GM21723 (cell line): ENCODE results near the gene LTBP2.
A peak's percentile ranks its signal among the peaks of the same experiment; 100 is the strongest.

ENCODE experiments used
- ATAC-seq: cut with Tn5 transposase; IDR thresholded peaks from one replicate; pipeline ENCODE4 v1.9.1; 2021; ENCODE audit warnings: mild to moderate bottlenecking, moderate library complexity; ENCODE audit not compliant: unreplicated experiment

Gene LTBP2

DNA sequence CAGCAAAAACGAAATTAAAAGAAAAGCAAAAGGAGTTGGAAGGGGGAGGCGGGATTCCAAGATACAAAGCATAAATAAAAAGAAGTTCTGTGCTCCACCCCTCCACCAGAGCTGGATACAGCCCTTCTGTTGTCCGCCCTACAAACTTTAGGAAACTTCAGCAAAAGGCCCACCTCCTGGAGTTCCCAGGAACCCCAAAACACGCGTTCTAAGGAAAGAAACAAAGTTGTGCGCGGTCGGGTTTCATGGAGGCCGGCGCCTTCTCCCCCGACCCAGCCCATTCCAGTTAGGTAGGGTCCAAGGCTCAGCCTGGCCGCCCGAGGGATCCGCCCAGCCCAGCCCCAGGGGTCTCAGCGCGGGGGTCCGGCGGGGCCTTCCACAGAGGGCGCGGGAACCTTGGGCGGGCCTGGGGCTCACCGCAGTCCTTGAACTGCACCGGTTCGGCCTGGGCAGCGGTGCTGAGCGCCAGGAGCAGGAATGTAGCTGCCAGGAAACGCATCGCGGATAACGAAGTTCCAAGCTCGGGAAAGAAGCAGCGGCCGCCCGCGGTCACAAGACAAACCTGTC is 119.2 kb downstream of the LTBP2 start, which contains the start of gene NPC2:
Gene NPC2 (minus strand): TSS at position 530 of the 567 bp plus-strand sequence. CDS start 31 bp downstream, at position 499.
- peak; percentile 16 for ATAC-seq

DNA sequence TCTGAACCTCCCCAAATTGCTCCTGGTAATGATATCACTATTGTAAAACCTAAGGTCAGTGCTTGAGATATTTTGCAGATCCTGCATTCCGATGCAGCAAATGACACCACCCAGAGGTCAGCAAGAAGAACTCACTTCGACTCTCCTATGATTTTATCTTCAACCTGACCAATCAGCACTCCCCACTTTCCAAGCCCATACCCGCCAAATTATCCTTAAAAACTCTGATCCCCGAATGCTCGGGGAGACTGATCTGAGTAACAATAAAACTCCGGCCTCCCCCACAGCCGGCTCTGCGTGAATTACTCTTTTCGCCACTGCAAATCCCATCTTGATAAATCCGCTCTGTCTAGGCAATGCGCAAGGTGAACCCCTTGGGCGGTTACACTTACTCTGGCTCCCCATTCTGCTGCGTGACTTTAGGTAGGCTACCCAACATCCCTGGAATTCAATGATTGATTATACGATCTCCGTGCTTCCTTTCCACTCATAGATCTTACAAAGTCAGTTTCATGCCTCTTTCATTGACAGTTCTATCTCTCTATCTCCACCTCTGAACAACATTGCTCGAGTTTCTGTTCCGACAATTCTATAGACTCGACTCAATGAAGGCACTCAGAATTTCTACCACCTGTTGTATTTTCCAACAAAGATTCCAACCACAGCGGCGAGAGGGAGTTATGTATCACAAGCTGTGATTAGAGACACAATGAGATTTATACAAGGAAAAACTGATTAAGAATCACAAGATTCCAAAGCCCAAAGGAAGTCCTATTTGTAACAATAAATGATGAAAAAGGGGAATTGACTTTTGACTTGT is 119.9 kb downstream of the LTBP2 start:
- no peak for ATAC-seq

- no peak for ATAC-seq
Observed at GRCh38 chr14:74490486-74490885, 121.6 kb downstream of the LTBP2 start.

- no peak for ATAC-seq
Observed at GRCh38 chr14:74488786-74489397, 123.1 kb downstream of the LTBP2 start.

GRCh38 chr14:74486164-74486563 is 125.9 kb downstream of the LTBP2 start:
- no peak for ATAC-seq

DNA sequence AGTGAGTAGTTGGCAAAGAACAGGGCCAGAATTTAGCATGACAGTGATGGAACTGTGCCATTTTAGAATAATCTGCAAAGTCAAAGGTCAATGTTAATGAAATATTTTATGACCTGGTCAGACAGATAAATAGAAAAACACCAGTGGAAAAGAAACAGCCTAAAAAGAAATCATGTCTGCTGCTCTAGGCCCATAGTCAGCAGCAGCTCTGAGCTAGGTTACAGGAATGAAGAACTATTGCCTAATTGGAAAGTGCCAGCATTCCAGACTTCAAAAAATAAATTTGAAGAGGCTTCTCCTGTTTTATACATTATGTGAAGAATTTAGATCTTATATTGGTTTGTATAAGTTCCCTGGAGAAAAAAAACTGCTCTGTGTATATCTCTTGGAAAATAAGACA is 128.7 kb downstream of the LTBP2 start:
- ATAC-seq = no peak

DNA sequence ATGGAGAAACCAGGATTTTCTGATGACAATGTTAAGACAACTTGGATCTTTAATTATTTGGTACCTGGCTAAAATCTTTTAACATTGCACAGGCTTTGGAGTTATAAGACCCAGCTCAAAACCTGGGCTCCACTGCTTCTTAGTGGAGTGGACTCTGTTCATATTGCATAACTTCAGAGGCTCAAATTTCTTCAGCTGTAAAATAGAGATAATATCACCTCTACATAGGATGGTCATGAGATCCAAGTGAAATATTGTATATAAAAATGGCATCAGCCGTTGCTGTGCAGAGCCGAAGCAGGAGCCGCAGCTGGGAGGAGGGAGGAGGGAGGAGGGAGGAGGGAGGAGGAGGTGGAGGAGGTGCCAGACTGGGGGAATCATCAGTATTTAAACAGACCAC is 129.5 kb downstream of the LTBP2 start:
- ATAC-seq = no peak

- no peak for ATAC-seq
Observed at GRCh38 chr14:74480046-74480445, 132.0 kb downstream of the LTBP2 start.

DNA sequence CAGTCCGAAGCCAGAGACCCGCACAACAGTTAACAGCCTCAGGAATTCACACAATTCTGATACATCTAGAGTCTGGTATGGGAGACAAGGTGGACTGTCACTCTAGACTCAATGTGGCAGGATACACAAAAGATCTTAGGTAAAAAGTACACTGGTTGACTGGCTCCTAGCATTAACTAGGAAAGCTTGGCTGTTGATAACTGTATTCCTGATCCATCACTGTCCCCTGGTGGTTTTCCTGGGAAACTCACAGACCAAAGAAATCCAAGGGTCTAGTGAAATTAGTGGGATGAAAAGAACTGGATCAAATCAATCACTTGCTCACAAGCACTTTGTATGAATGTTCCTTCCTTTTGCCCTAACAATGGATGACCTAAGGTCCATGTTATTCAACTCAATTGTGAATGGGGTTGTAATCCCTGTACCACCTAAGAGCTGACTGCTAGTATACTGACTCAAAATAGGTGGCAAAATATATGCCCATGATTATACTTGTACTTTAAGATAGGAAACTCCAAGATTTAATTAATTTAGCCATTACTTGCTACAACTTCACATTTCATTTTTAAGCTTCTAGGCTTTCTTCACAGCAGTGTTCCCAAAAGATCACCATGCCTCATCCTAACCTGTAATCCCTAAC is 132.9 kb downstream of the LTBP2 start:
- no peak for ATAC-seq

DNA sequence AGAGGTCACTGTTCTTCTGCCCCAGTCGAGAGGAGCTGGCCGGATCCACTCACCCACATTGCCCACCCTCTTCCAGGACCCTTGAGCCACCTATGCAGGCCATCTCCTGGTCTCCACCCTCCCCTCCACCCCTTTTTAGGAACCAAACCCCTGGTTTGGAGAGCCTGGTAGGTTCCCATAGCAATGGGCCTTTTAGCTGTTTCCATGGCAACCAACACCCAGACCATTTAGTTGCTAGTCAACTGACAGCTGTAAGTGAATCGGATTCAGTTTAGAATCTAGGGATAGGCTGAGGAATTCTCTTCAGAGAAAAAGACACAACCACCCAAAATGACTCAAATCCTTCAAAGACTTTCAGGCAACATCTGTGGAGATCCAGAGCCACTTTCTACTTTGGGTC is 135.4 kb downstream of the LTBP2 start:
- no peak for ATAC-seq

- no peak for ATAC-seq
Observed at GRCh38 chr14:74476107-74476506, 135.9 kb downstream of the LTBP2 start.

GRCh38 chr14:74475678-74476077 is 136.4 kb downstream of the LTBP2 start:
- no peak for ATAC-seq

DNA sequence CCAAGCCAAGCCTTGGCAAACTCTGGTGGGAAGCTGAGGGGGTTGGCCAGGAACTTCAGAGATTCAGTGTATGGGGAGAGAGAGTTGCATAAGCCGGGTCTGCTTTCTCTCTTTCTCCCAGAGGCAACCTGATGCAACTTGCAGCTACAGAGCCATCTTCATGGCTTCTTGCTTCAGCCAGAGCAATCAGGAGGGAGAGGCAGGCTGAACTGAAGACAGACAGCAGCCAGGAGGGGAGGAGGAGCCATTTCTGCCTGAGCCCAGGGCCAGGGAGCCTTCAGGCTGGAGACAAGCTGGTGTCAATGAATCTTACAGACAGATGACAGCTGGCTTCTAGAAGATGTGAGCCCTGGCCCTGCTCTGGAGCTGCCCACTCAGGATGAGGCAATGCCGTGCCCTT is 137.7 kb downstream of the LTBP2 start:
- ATAC-seq = no peak

DNA sequence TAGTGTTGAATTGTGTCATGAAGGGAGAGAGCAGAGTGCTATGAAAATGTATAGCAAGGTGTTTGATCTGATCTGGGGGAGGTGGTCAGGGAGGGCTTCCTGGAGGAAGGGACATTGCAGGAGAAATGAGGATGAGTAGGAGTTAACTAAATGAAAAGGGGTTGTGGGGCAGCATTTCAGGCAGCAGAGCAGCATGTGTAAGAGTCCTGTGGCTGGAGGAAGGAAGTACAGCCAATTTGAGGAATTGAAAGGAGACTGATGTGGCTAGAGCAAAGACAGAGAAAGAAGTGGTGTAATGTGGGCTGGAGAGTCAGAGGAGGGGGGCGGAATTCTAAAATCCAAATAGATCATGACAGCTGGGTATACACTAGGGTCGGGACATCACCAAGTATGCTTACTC is 139.4 kb downstream of the LTBP2 start:
- no peak for ATAC-seq

DNA sequence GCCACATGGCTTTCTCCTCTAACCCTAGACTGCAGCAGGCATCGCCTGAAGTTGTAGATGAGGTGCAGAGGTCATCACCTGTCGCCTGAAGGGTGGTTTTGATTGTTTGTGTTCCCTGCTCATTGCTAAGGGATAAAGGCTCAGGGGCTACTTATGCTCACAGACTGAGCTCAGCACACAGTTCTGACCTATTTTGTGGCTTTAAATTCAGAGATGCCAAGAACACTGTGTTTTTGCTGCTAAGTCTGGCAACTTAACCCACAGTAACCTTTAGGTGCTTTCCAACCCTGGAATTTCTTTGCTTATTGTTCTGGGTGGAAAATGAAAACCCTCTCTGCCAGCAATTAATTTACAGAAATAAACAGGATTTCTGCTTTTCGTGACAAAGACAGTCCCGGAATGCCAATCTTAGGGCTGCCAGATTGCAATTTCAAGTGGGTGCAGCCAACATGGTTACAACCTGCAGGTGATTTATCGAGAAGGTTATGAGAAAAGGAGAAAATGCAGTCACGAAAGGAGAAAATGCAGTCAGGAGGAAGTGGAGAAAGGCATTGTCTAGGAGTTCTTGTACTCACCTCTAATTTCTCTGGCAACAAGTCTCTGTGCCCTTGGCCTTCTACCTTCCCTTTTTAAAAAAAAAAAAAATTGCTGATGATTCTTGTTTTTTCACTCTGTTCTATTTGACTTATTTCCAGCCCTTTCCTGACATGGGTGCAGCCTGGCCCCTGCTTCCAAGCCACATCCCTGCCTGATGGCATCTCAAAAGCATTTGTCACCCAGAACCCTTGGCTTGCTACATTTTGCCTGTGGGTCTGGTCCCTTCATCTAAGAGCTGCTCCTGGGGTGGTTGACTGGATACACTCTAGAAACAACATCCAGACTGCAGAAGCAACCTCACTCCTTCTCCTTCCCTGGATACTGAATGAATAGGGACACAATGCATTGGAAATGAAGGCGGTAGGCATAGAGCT is 142.2 kb downstream of the LTBP2 start:
- no peak for ATAC-seq

DNA sequence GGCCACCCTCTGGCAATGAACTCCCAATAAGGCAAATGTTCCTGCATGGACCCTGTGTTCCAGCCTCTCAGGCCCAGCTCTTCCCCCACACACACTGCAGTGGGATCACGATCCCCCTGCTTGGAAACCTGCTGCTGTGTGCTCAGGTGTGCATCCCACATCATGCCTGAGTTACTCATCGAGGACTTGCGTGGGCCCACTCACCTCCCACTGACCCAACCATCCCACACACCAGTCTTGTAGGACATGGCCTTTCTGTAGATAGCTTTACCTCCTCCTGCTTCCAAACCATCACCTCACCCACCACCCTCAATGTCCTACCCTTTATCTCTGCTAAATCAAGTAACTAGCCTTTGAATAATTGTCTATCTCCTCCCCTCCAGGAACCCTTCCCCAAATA is 143.5 kb downstream of the LTBP2 start:
- no peak for ATAC-seq

- ATAC-seq = no peak
Observed at GRCh38 chr14:74465335-74465734, 146.7 kb downstream of the LTBP2 start.

DNA sequence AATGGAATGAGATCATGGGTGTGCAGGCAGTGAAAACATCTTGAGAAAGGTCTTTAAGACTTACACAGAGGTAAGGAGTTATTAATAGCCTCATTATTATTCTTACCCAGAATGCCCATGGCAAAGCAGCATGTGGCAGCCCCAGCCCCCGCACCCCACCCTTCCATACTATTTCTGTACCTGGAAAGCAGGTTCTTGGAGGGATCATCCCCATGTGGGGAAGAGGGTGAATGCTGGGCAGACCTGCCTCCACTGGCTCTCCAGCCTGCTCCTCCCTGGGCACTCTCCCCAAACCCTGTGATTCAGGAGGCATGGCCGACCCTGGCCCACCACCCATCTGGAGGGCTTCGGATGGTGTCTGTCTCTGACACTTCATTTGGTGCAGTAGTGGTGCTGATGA is 147.3 kb downstream of the LTBP2 start:
- ATAC-seq = no peak

GRCh38 chr14:74463697-74464096 is 148.3 kb downstream of the LTBP2 start:
- ATAC-seq = no peak

- ATAC-seq = no peak
Observed at GRCh38 chr14:74462993-74463392, 149.0 kb downstream of the LTBP2 start.
